Measurements from ENCODE around the gene RPS4Y2. TPM values are rescaled to one million over a fixed set of nuclear protein-coding genes. Genes with fewer than 3 reads are reported as not detected.

The RPS4Y2 gene
- total RNA-seq, 1 experiment from 2014 or later = not detected

- no peaks in the 10 kb centered on the region for H3K4me1 Mint-ChIP-seq (ENCODE audit: insufficient read depth, unreplicated experiment)
- no peaks in the 10 kb centered on the region for H3K27me3 Mint-ChIP-seq (ENCODE audit: insufficient read depth, unreplicated experiment)
- no TSS peak for BruUV-seq (replicated peaks)
- H3K27ac Mint-ChIP-seq (ENCODE audit: low read depth, unreplicated experiment) = no peak overlapping the region
- no peak for DNase-seq (ENCODE audit: unreplicated experiment)
- no peaks in the 10 kb centered on the region for H3K9me3 Mint-ChIP-seq (ENCODE audit: unreplicated experiment)
- intact Hi-C loops (cut with micrococcal nuclease) = no loop called here
- ChIA-PET CTCF (no interaction called here), POLR2A (no interaction called here)
- no peaks in the 10 kb centered on the region for H3K36me3 Mint-ChIP-seq (ENCODE audit: insufficient read depth, unreplicated experiment)
- H3K4me3 Mint-ChIP-seq (ENCODE audit: unreplicated experiment) = no peak overlapping the region
- no peak for TF ChIP-seq CTCF (IDR thresholded peaks at IDR 0.05; ENCODE audit: unreplicated experiment)
Measured at GRCh38 chrY:20780104-20780654, 24.3 kb downstream of the RPS4Y2 start.

DNA sequence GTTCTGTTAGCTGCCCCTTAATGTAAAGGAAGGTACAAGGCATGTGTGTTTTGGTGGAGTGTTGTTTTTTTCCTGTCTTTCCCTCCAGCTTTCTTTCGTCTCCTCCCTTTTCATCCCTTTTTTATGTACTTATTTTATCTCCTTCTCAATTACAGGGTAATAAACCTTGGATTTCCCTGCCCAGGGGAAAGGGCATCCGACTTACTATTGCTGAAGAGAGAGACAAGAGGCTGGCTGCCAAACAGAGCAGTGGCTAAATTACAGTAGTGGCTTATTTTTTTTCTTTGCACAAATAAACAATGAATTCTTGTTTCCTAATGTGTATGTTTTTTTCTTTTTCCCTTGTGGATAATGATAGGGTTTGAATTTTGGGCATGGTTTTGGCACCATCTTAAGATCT, 24.9 kb downstream of the RPS4Y2 start:
- no peaks in the 10 kb centered on the region for H3K4me1 Mint-ChIP-seq (ENCODE audit: insufficient read depth, unreplicated experiment)
- TF ChIP-seq CTCF (IDR thresholded peaks at IDR 0.05; ENCODE audit: unreplicated experiment) = no peak
- H3K36me3 Mint-ChIP-seq (ENCODE audit: insufficient read depth, unreplicated experiment) = no peaks in the 10 kb centered on the region
- BruUV-seq (replicated peaks) = no TSS peak
- no peak overlapping the region for H3K27ac Mint-ChIP-seq (ENCODE audit: low read depth, unreplicated experiment)
- DNase-seq (ENCODE audit: unreplicated experiment) = no peak
- no peak overlapping the region for H3K4me3 Mint-ChIP-seq (ENCODE audit: unreplicated experiment)
- H3K9me3 Mint-ChIP-seq (ENCODE audit: unreplicated experiment) = no peaks in the 10 kb centered on the region
- ChIA-PET POLR2A (no interaction called here), CTCF (no interaction called here)
- no peaks in the 10 kb centered on the region for H3K27me3 Mint-ChIP-seq (ENCODE audit: insufficient read depth, unreplicated experiment)
- intact Hi-C loops (cut with micrococcal nuclease) = no loop called here

DNA sequence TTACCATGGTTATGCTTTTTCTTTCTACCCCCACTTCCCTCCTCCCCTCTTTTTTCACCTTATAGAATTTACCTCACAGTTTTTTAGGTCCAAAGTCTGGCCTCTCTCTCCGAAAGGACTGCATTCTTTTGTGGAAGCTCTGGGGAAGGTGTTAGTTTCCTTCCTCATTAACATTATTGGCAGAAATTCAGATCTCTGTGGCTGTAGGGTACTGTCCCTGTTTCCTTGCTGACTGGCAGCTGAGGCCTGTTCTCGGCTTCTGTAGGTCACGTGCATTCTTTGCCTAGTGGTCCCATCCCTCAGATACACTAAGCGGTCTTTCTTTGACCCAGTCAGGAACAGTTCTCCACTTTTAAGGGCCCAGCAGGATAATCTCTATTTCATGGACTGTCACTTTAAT, 25.5 kb downstream of the RPS4Y2 start:
- Mint-ChIP-seq H3K27ac (ENCODE audit: low read depth, unreplicated experiment) (no peak overlapping the region), H3K27me3 (ENCODE audit: insufficient read depth, unreplicated experiment) (no peaks in the 10 kb centered on the region), H3K4me3 (ENCODE audit: unreplicated experiment) (no peak overlapping the region), H3K36me3 (ENCODE audit: insufficient read depth, unreplicated experiment) (no peaks in the 10 kb centered on the region), H3K9me3 (ENCODE audit: unreplicated experiment) (no peaks in the 10 kb centered on the region), H3K4me1 (ENCODE audit: insufficient read depth, unreplicated experiment) (no peaks in the 10 kb centered on the region)
- intact Hi-C loops (cut with micrococcal nuclease) = no loop called here
- BruUV-seq (replicated peaks) = no TSS peak
- no peak for DNase-seq (ENCODE audit: unreplicated experiment)
- ChIA-PET POLR2A (no interaction called here), CTCF (no interaction called here)
- TF ChIP-seq CTCF (IDR thresholded peaks at IDR 0.05; ENCODE audit: unreplicated experiment) = no peak

DNA sequence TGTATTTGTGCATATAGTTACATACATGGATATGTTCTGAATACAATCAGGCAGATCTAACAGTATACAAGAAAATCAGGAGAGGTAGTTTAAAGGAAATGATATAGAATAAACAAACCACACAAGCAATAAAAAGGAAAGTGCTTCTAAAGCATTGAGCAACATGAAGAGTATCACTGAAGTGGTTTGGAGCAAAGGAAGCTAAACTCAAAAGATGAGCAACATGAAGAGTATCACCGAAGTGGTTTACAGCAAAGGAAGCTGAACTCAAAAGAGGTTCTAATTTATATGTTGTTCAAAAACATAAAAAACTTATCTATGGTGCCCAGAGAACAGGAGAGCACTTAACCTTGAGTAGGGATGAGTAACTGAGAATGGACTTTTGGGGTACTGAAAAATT, 29.1 kb downstream of the RPS4Y2 start:
- POLR2A ChIA-PET = no interaction called here
- CTCF ChIA-PET = no interaction called here
- Mint-ChIP-seq H3K4me1 (ENCODE audit: insufficient read depth, unreplicated experiment) (no peaks in the 10 kb centered on the region), H3K9me3 (ENCODE audit: unreplicated experiment) (no peaks in the 10 kb centered on the region), H3K4me3 (ENCODE audit: unreplicated experiment) (no peak overlapping the region), H3K27me3 (ENCODE audit: insufficient read depth, unreplicated experiment) (no peaks in the 10 kb centered on the region), H3K36me3 (ENCODE audit: insufficient read depth, unreplicated experiment) (no peaks in the 10 kb centered on the region), H3K27ac (ENCODE audit: low read depth, unreplicated experiment) (no peak overlapping the region)
- BruUV-seq (replicated peaks) = no TSS peak
- intact Hi-C loops (cut with micrococcal nuclease) = no loop called here
- no peak for DNase-seq (ENCODE audit: unreplicated experiment)
- TF ChIP-seq CTCF (IDR thresholded peaks at IDR 0.05; ENCODE audit: unreplicated experiment) = no peak

All from MCF 10A (cell line).